Breast epithelium (tissue), 3 donors: ENCODE measurements around the gene THSD8.

Experiments
- POLR2A ChIP-seq: fragments of 450-650 bp; IDR thresholded peaks from one replicate; pipeline ENCODE4 v1.6.1; 2016; ENCODE audit warnings: antibody characterized with exemption, mild to moderate bottlenecking, moderate library complexity
- POLR2AphosphoS5 ChIP-seq, 3 donors: sonication (generic); formaldehyde crosslinking; IDR thresholded peaks; one replicate each; pipeline ENCODE4 v1.6.1; 2017; ENCODE audit warnings: antibody characterized with exemption in 3 of 3
- TF ChIP-seq, protein P1 (sequence below), 3 donors: fragments of 450-650 bp; IDR thresholded peaks; one replicate each; pipeline ENCODE4 v1.5.1; 2016 to 2017; ENCODE audit warnings: antibody characterized with exemption in 3 of 3, mild to moderate bottlenecking in 3 of 3, moderate library complexity in 3 of 3

DNA sequence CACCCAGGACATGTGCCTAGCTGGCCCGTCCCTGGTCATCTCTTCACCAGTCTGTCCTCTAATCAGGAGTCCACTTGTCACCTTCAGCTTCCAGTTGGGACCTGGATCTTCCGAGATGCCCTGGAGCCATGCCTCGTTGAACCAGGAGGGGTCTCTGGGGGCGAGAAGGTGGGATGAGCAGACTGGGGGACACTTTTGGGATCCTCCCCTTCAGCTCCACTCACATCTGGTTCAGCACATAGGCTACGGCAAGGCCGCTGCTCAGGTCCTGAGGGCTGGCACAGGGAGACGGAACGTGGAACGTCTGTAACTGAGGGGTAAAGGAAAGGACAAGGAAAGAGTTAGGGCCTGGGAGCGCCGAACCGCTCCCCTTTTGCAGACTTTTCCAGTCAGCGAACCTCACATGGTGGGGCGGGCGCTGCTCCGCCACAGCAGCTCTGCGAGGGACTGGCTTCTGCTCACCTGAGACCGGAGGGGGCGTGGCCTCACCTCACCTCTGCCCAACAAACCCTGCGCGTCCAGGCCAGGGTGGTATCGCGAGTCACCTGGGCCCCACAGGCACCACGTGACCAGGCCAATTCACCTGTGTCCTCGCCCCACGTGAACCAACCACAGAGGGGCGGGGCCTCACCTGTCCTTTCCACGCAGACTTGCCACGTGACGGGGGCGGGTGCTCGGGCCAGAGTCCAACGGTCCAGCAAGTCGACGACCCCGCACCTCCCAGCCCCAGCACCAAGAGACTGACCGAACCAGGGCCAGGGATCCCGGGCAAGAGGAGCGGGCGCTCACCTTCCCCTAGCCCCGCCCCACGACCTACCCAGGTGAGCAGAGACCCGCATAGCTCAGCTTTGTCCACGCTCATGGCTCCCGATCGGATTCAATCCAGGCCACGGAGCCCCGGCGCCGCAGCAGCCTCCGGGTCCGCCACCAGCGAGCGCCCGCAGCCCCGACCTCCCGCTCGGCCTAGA is 27.0 kb upstream of the THSD8 start, which contains the start of gene HOOK2:
- TF ChIP-seq, protein P1, sequence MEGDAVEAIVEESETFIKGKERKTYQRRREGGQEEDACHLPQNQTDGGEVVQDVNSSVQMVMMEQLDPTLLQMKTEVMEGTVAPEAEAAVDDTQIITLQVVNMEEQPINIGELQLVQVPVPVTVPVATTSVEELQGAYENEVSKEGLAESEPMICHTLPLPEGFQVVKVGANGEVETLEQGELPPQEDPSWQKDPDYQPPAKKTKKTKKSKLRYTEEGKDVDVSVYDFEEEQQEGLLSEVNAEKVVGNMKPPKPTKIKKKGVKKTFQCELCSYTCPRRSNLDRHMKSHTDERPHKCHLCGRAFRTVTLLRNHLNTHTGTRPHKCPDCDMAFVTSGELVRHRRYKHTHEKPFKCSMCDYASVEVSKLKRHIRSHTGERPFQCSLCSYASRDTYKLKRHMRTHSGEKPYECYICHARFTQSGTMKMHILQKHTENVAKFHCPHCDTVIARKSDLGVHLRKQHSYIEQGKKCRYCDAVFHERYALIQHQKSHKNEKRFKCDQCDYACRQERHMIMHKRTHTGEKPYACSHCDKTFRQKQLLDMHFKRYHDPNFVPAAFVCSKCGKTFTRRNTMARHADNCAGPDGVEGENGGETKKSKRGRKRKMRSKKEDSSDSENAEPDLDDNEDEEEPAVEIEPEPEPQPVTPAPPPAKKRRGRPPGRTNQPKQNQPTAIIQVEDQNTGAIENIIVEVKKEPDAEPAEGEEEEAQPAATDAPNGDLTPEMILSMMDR (IDR thresholded peaks at IDR 0.05) = no peak
- TF ChIP-seq POLR2AphosphoS5 (IDR thresholded peaks at IDR 0.05) = peak; percentile 18 to 72 (median 43)
- TF ChIP-seq POLR2A = peak; percentile 63
